GM23248 (cell line): Measurements from ENCODE around the gene ADCY7.

Experiments used
- EZH2 ChIP-seq: fragments of 200-600 bp; sonication (generic); IDR thresholded peaks from 2 replicates; pipeline ENCODE4 v1.6.1; 2018; ENCODE audit warnings: antibody characterized with exemption, mild to moderate bottlenecking; ENCODE audit not compliant: insufficient read depth, poor library complexity, severe bottlenecking
- EZH2phosphoT487 ChIP-seq: fragments of 200-600 bp; sonication (generic); IDR thresholded peaks from 2 replicates; pipeline ENCODE4 v1.6.1; 2018; ENCODE audit warnings: antibody characterized with exemption, moderate library complexity, mild to moderate bottlenecking, low read depth; ENCODE audit not compliant: insufficient read depth

GRCh38 chr16:50336884-50337283 lies 70.5 kb downstream of the ADCY7 start:
- no peak for TF ChIP-seq EZH2
- no peak for TF ChIP-seq EZH2phosphoT487
